Subcutaneous abdominal adipose tissue (tissue), 5 donors: ENCODE data around the gene AKT1S1.
"Not testable (repeated sequence)": the region's sequence is repeated elsewhere in the genome, so short reads cannot be mapped to it uniquely, and the experiment has no call there.

Source experiments
- H3K27ac ChIP-seq: one replicate; pipeline ENCODE4 v1.7.0; 2013; ENCODE audit warnings: low read depth, mild to moderate bottlenecking, inconsistent platforms, low read length, moderate library complexity
- H3K27me3 ChIP-seq, 5 donors: one replicate each; pipeline ENCODE4 v1.7.0; 2013; ENCODE audit warnings: low read length in 5 of 5, inconsistent platforms in 1 of 5; ENCODE audit not compliant: control insufficient read depth in 5 of 5, insufficient read depth in 4 of 5
- H3K36me3 ChIP-seq, 5 donors: one replicate each; pipeline ENCODE4 v1.7.0; 2013; ENCODE audit warnings: low read length in 5 of 5; ENCODE audit not compliant: control insufficient read depth in 5 of 5, insufficient read depth in 5 of 5
- H3K4me1 ChIP-seq, 5 donors: one replicate each; pipeline ENCODE4 v1.7.0; 2013; ENCODE audit warnings: low read length in 5 of 5, mild to moderate bottlenecking in 3 of 5, moderate library complexity in 1 of 5; ENCODE audit not compliant: control insufficient read depth in 5 of 5, insufficient read depth in 5 of 5
- H3K4me3 ChIP-seq, 5 donors: one replicate each; pipeline ENCODE4 v1.7.0; 2013; ENCODE audit warnings: low read length in 5 of 5, low read depth in 1 of 5
- H3K9ac ChIP-seq, 5 donors: one replicate each; pipeline ENCODE4 v1.7.0; 2013; ENCODE audit warnings: low read length in 5 of 5, mild to moderate bottlenecking in 4 of 5, moderate library complexity in 3 of 5
- H3K9me3 ChIP-seq, 5 donors: one replicate each; pipeline ENCODE4 v1.7.0; 2013; ENCODE audit warnings: low read length in 5 of 5; ENCODE audit not compliant: control insufficient read depth in 5 of 5
- donor health status: healthy.
- donor health status: healthy.
- donor health status: healthy.
- donor health status: healthy.
- donor health status: healthy.

The AKT1S1 gene

GRCh38 chr19:49829200-49829599 lies 48.0 kb downstream of the AKT1S1 start:
- H3K27me3 ChIP-seq = no peaks in the 10 kb centered on the region
- no peaks in the 10 kb centered on the region for H3K4me1 ChIP-seq
- H3K36me3 ChIP-seq = peaks cover 0 to 79% (median 61%) of the 10 kb centered on the region in 5 donors
- no peaks in the 10 kb centered on the region for H3K9me3 ChIP-seq
- H3K4me3 ChIP-seq = no peak overlapping the region
- H3K9ac ChIP-seq = no peak overlapping the region
- H3K27ac ChIP-seq = no peak overlapping the region

GRCh38 chr19:49827034-49827433 lies 50.1 kb downstream of the AKT1S1 start:
- Histone ChIP-seq H3K9me3 (no peaks in the 10 kb centered on the region), H3K27me3 (no peaks in the 10 kb centered on the region), H3K27ac (no peak overlapping the region), H3K36me3 (peaks cover 0 to 70% (median 52%) of the 10 kb centered on the region in 5 donors), H3K4me3 (no peak overlapping the region), H3K4me1 (no peaks in the 10 kb centered on the region), H3K9ac (no peak overlapping the region)

GRCh38 chr19:49824662-49825061 lies 52.5 kb downstream of the AKT1S1 start:
- Histone ChIP-seq H3K4me3 (no peak overlapping the region), H3K27ac (no peak overlapping the region), H3K36me3 (peaks cover 0 to 51% (median 35%) of the 10 kb centered on the region in 5 donors), H3K9me3 (no peaks in the 10 kb centered on the region), H3K27me3 (no peaks in the 10 kb centered on the region), H3K9ac (no peak overlapping the region), H3K4me1 (peaks cover 0 to 3% (median under 1%) of the 10 kb centered on the region in 5 donors)

- Histone ChIP-seq H3K36me3 (peaks cover 0 to 39% (median 25%) of the 10 kb centered on the region in 5 donors), H3K27ac (no peak overlapping the region), H3K4me1 (peaks cover 2 to 14% (median 12%) of the 10 kb centered on the region in 5 donors), H3K4me3 (no peak overlapping the region), H3K9me3 (no peaks in the 10 kb centered on the region), H3K27me3 (no peaks in the 10 kb centered on the region), H3K9ac (no peak overlapping the region)
Measured at GRCh38 chr19:49823472-49823871, 53.7 kb downstream of the AKT1S1 start.

GRCh38 chr19:49820125-49820524 lies 57.0 kb downstream of the AKT1S1 start:
- H3K9ac ChIP-seq = no peak overlapping the region
- no peaks in the 10 kb centered on the region for H3K27me3 ChIP-seq
- H3K4me1 ChIP-seq = peaks cover 2 to 27% (median 22%) of the 10 kb centered on the region in 5 donors
- no peaks in the 10 kb centered on the region for H3K9me3 ChIP-seq
- H3K36me3 ChIP-seq = peaks cover 0 to 20% (median 18%) of the 10 kb centered on the region in 5 donors
- H3K4me3 ChIP-seq = no peak overlapping the region
- H3K27ac ChIP-seq = no peak overlapping the region

- H3K4me3 ChIP-seq = peak overlapping the region; percentile 92 to 98 (median 94)
- H3K9ac ChIP-seq = peak overlapping the region in 4 of 5 donors; percentile 88 to 94 (median 92)
- not testable (repeated sequence) for H3K27ac ChIP-seq, H3K9me3 ChIP-seq, H3K27me3 ChIP-seq
- H3K36me3 ChIP-seq = peaks cover 0 to 18% (median 17%) of the 10 kb centered on the region in 5 donors
- H3K4me1 ChIP-seq = peaks cover 2 to 27% (median 22%) of the 10 kb centered on the region in 5 donors
Measured at GRCh38 chr19:49819452-49820115, 57.6 kb downstream of the AKT1S1 start.
